ENCODE results near the gene KAZN. TPM values are rescaled to one million over a fixed set of nuclear protein-coding genes. Genes with fewer than 3 reads are reported as not detected.

KAZN gene
- total RNA-seq, 6 experiments from 2014 or later, result 13.1 to 22.3 (median 20.7) TPM

DNA sequence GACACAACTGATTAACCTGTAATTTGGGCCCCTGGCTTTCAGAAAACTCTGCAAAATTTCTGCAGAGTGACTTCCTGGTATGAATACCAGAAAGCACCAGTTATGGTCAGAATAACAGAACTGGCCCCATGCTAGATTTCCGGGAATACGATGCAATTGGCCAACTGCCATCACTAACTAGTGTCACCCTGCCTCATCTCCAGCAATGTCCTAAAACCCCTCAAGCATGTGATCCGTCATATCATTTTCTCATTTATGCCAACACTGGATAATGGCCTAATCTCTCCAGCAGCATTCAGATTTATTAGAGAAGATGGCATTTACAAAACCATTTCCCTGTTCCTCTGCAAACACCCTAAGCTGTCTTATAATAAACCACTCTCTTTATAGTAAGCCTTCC, 15.4 kb downstream of the KAZN start:
- Mint-ChIP-seq H3K27ac (no peak overlapping the region), H3K4me1 (ENCODE audit: low read depth) (no peaks in the 10 kb centered on the region), H3K9me3 (peaks cover 72% of the 10 kb centered on the region), H3K4me3 (no peak overlapping the region), H3K36me3 (ENCODE audit: low read depth) (peaks cover 4% of the 10 kb centered on the region; the same call in 1 of the 2 replicates), H3K27me3 (ENCODE audit: insufficient read depth) (no peaks in the 10 kb centered on the region; the same call in 1 of the 2 replicates)
- TF ChIP-seq, protein P1, sequence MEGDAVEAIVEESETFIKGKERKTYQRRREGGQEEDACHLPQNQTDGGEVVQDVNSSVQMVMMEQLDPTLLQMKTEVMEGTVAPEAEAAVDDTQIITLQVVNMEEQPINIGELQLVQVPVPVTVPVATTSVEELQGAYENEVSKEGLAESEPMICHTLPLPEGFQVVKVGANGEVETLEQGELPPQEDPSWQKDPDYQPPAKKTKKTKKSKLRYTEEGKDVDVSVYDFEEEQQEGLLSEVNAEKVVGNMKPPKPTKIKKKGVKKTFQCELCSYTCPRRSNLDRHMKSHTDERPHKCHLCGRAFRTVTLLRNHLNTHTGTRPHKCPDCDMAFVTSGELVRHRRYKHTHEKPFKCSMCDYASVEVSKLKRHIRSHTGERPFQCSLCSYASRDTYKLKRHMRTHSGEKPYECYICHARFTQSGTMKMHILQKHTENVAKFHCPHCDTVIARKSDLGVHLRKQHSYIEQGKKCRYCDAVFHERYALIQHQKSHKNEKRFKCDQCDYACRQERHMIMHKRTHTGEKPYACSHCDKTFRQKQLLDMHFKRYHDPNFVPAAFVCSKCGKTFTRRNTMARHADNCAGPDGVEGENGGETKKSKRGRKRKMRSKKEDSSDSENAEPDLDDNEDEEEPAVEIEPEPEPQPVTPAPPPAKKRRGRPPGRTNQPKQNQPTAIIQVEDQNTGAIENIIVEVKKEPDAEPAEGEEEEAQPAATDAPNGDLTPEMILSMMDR (IDR thresholded peaks at IDR 0.05), result no peak
- no peak for DNase-seq

GRCh38 chr1:14614341-14614740, 15.9 kb downstream of the KAZN start:
- peaks cover 72% of the 10 kb centered on the region for H3K9me3 Mint-ChIP-seq
- no peaks in the 10 kb centered on the region for H3K4me1 Mint-ChIP-seq (ENCODE audit: low read depth)
- no peaks in the 10 kb centered on the region; the same call in 1 of the 2 replicates for H3K27me3 Mint-ChIP-seq (ENCODE audit: insufficient read depth)
- H3K36me3 Mint-ChIP-seq (ENCODE audit: low read depth), result peaks cover 4% of the 10 kb centered on the region; the same call in 1 of the 2 replicates
- TF ChIP-seq, protein P1 (IDR thresholded peaks at IDR 0.05), result no peak
- H3K4me3 Mint-ChIP-seq, result no peak overlapping the region
- no peak for DNase-seq
- H3K27ac Mint-ChIP-seq, result no peak overlapping the region

DNA sequence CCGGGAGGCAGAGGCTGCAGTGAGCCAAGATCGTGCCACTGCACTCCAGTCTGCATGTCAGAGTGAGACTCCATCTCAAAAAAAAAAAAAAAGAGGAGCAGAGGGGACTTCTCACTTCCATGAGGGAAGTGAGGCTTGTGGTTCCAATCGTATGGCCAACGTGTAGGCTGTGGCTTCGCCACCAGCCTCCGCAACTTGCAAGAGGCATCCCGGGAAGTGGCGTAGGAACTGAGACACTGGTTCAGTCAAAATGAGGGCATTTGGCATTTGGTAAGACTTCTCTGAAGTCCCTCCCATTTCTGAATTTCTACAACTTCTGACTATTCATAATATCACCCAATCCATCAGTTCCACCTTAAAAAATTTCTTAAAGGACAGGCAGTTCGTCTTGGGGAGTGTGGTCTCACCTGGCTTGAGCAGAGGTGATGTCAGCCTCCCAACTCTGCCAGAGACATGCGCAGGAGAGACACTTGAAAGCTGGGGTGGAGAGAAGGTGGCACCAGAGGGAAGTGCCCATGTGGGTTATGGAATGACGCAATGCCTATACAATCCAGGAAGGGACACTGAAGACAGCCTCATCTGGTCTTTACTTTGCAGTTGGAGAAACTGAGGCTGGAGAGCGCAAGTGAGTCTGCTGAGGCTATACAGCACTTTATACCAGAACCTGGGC, 17.2 kb downstream of the KAZN start:
- no peaks in the 10 kb centered on the region; the same call in 1 of the 2 replicates for H3K27me3 Mint-ChIP-seq (ENCODE audit: insufficient read depth)
- no peak overlapping the region for H3K27ac Mint-ChIP-seq
- no peak for DNase-seq
- no peak overlapping the region for H3K4me3 Mint-ChIP-seq
- H3K9me3 Mint-ChIP-seq, result peaks cover 66% of the 10 kb centered on the region
- H3K4me1 Mint-ChIP-seq (ENCODE audit: low read depth), result no peaks in the 10 kb centered on the region
- peaks cover 4% of the 10 kb centered on the region; the same call in 1 of the 2 replicates for H3K36me3 Mint-ChIP-seq (ENCODE audit: low read depth)
- TF ChIP-seq, protein P1 (IDR thresholded peaks at IDR 0.05), result no peak

- TF ChIP-seq, protein P1 (IDR thresholded peaks at IDR 0.05), result no peak
- Mint-ChIP-seq H3K4me3 (no peak overlapping the region), H3K27me3 (ENCODE audit: insufficient read depth) (no peaks in the 10 kb centered on the region; the same call in 1 of the 2 replicates), H3K27ac (no peak overlapping the region), H3K4me1 (ENCODE audit: low read depth) (no peaks in the 10 kb centered on the region), H3K36me3 (ENCODE audit: low read depth) (peaks cover 4% of the 10 kb centered on the region; the same call in 1 of the 2 replicates), H3K9me3 (peaks cover 71% of the 10 kb centered on the region)
- DNase-seq, result no peak
Observed at GRCh38 chr1:14616632-14617396, 18.3 kb downstream of the KAZN start.

- H3K27ac Mint-ChIP-seq, result no peak overlapping the region
- H3K36me3 Mint-ChIP-seq (ENCODE audit: low read depth), result peaks cover 4% of the 10 kb centered on the region; the same call in 1 of the 2 replicates
- H3K9me3 Mint-ChIP-seq, result peaks cover 66% of the 10 kb centered on the region
- H3K4me3 Mint-ChIP-seq, result no peak overlapping the region
- DNase-seq, result no peak
- TF ChIP-seq, protein P1 (IDR thresholded peaks at IDR 0.05), result no peak
- no peaks in the 10 kb centered on the region; the same call in 1 of the 2 replicates for H3K27me3 Mint-ChIP-seq (ENCODE audit: insufficient read depth)
- H3K4me1 Mint-ChIP-seq (ENCODE audit: low read depth), result no peaks in the 10 kb centered on the region
Observed at GRCh38 chr1:14617791-14618190, 19.3 kb downstream of the KAZN start.

Measured in HFFc6 (cell line).